ENCODE measurements around the gene TBL3.
A peak's percentile ranks its signal among the peaks of the same experiment; 100 is the strongest.
"Not testable (repeated sequence)": the region's sequence is repeated elsewhere in the genome, so short reads cannot be mapped to it uniquely, and the experiment has no call there.

TBL3 gene

GRCh38 chr16:1961651-1962067 lies 10.2 kb upstream of the TBL3 start:
- no peak for TF ChIP-seq CTCF (IDR thresholded peaks at IDR 0.05)
- Histone ChIP-seq H3K4me3 (no peak overlapping the region), H3K27ac (no peak overlapping the region)
- no peak for DNase-seq (ENCODE audit: low spot score)

GRCh38 chr16:1962161-1963153 lies 9.4 kb upstream of the TBL3 start:
- peak overlapping the region; percentile 99 for H3K4me3 ChIP-seq
- not testable (repeated sequence) for DNase-seq (ENCODE audit: low spot score); H3K27ac ChIP-seq

- H3K27ac ChIP-seq: peak overlapping the region; percentile 96 to 98
- no peak for TF ChIP-seq CTCF (IDR thresholded peaks at IDR 0.05)
- no peak for DNase-seq (ENCODE audit: low spot score)
- peak overlapping the region; percentile 99 for H3K4me3 ChIP-seq
These were observed 7.9 kb upstream of the TBL3 start for GRCh38 chr16:1963806-1964505.

- Histone ChIP-seq H3K4me3 (peak within 1 kb of the TSS; percentile 99), H3K27ac (peak within 1 kb of the TSS; percentile 96 to 98)
- no peak for TF ChIP-seq CTCF (IDR thresholded peaks at IDR 0.05)
- peak; percentile 99 for DNase-seq (ENCODE audit: low spot score)
These were observed 7.1 kb upstream of the TBL3 start, which contains the start of gene RPS2 for GRCh38 chr16:1964506-1965395. Gene RPS2 (minus strand): TSS chr16:1964826. CDS start chr16:1964625, 201 bp downstream.

GRCh38 chr16:1965396-1966001 lies 6.4 kb upstream of the TBL3 start:
- Histone ChIP-seq H3K4me3 (peak overlapping the region; percentile 99), H3K27ac (peak overlapping the region; percentile 96 to 98)
- TF ChIP-seq CTCF (IDR thresholded peaks at IDR 0.05): no peak
- no peak for DNase-seq (ENCODE audit: low spot score)

GRCh38 chr16:1966460-1966859 lies 5.4 kb upstream of the TBL3 start, which contains the start of gene RNF151:
Gene RNF151 (plus strand): TSS chr16:1966856. CDS start chr16:1966882, 26 bp downstream.
- peak within 1 kb of the TSS; percentile 99 for H3K4me3 ChIP-seq
- TF ChIP-seq CTCF (IDR thresholded peaks at IDR 0.05): no peak
- DNase-seq (ENCODE audit: low spot score): no peak
- peak within 1 kb of the TSS; percentile 96 to 98 for H3K27ac ChIP-seq

All from coronary artery (tissue), 2 donors.